H9 (cell line): ENCODE results near the gene GPR157. TPM values are rescaled to one million over a fixed set of nuclear protein-coding genes. Genes with fewer than 3 reads are reported as not detected.

Experiments used
- DNase-seq: peaks from one replicate; pipeline ENCODE4 v3.0.0-alpha.2; 2017
- H2AFZ ChIP-seq: one replicate; pipeline ENCODE4 v1.6.1; 2013; ENCODE audit warnings: mild to moderate bottlenecking, low read length, control low read depth, moderate library complexity
- H2AK5ac ChIP-seq: 2 replicates; pipeline ENCODE4 v1.6.1; 2013; ENCODE audit warnings: low read length, control low read depth, mixed read lengths; ENCODE audit not compliant: insufficient read length
- H2BK120ac ChIP-seq: one replicate; pipeline ENCODE4 v1.6.1; 2013; ENCODE audit warnings: low read depth, mild to moderate bottlenecking, low read length, control low read depth, inconsistent platforms; ENCODE audit not compliant: poor library complexity, severe bottlenecking
- H2BK12ac ChIP-seq: 2 replicates; pipeline ENCODE4 v1.6.1; 2013; ENCODE audit warnings: low read length, control low read depth, mixed read lengths, low read depth; ENCODE audit not compliant: insufficient read length
- H2BK15ac ChIP-seq: 2 replicates; pipeline ENCODE4 v1.6.1; 2013; ENCODE audit warnings: low read depth, low read length, control low read depth
- H2BK20ac ChIP-seq: one replicate; pipeline ENCODE4 v1.6.1; 2013; ENCODE audit warnings: low read depth, mild to moderate bottlenecking, low read length, control low read depth, inconsistent platforms; ENCODE audit not compliant: poor library complexity, severe bottlenecking
- H2BK5ac ChIP-seq: 2 replicates; pipeline ENCODE4 v1.6.1; 2013; ENCODE audit warnings: low read length, control low read depth, mixed read lengths; ENCODE audit not compliant: insufficient read length
- H3K14ac ChIP-seq: 2 replicates; pipeline ENCODE4 v1.6.1; 2013; ENCODE audit warnings: low read length, control low read depth; ENCODE audit not compliant: insufficient read depth
- H3K18ac ChIP-seq: 2 replicates; pipeline ENCODE4 v1.6.1; 2013; ENCODE audit warnings: low read depth, mild to moderate bottlenecking, mixed read lengths, low read length, control low read depth; ENCODE audit not compliant: insufficient read length
- H3K23ac ChIP-seq: 2 replicates; pipeline ENCODE4 v1.6.1; 2013; ENCODE audit warnings: low read length, control low read depth, mixed read lengths, low read depth; ENCODE audit not compliant: insufficient read length
- H3K23me2 ChIP-seq: 2 replicates; pipeline ENCODE4 v1.6.1; 2013; ENCODE audit warnings: low read depth, mild to moderate bottlenecking, mixed read lengths, low read length, control low read depth; ENCODE audit not compliant: insufficient read length, poor library complexity, severe bottlenecking
- H3K27ac ChIP-seq: 2 replicates; pipeline ENCODE4 v1.5.1; 2013; ENCODE audit warnings: low read length, control low read depth, mixed read lengths, low read depth; ENCODE audit not compliant: insufficient read length
- H3K27me3 ChIP-seq: 2 replicates; pipeline ENCODE4 v1.6.1; 2013; ENCODE audit warnings: low read length, control low read depth, inconsistent platforms; ENCODE audit not compliant: insufficient read depth
- H3K4ac ChIP-seq: 2 replicates; pipeline ENCODE4 v1.6.1; 2013; ENCODE audit warnings: low read depth, mild to moderate bottlenecking, control low read depth, inconsistent platforms, low read length, moderate library complexity
- H3K4me1 ChIP-seq: 2 replicates; pipeline ENCODE4 v1.6.1; 2013; ENCODE audit warnings: low read length, control low read depth, inconsistent platforms; ENCODE audit not compliant: insufficient read depth
- H3K4me2 ChIP-seq: 2 replicates; pipeline ENCODE4 v1.6.1; 2013; ENCODE audit warnings: low read length, control low read depth, mixed read lengths; ENCODE audit not compliant: insufficient read length, insufficient read depth
- H3K56ac ChIP-seq: 2 replicates; pipeline ENCODE4 v1.6.1; 2013; ENCODE audit warnings: low read depth, mild to moderate bottlenecking, mixed read lengths, low read length, control low read depth; ENCODE audit not compliant: insufficient read length
- H3K79me1 ChIP-seq: 2 replicates; pipeline ENCODE4 v1.6.1; 2013; ENCODE audit warnings: low read depth, mild to moderate bottlenecking, moderate library complexity, low read length, control low read depth, inconsistent platforms; ENCODE audit not compliant: insufficient read depth, poor library complexity, severe bottlenecking
- H3K79me2 ChIP-seq: 2 replicates; pipeline ENCODE4 v1.6.1; 2013; ENCODE audit warnings: low read length, control low read depth, inconsistent platforms; ENCODE audit not compliant: insufficient read depth
- H3K9ac ChIP-seq: 2 replicates; pipeline ENCODE4 v1.6.1; 2013; ENCODE audit warnings: low read length, control low read depth, mixed read lengths; ENCODE audit not compliant: insufficient read length; ENCODE audit errors: extremely low read depth
- H3K9me3 ChIP-seq: one replicate; pipeline ENCODE4 v1.6.1; 2013; ENCODE audit warnings: low read depth, low read length, inconsistent platforms; ENCODE audit not compliant: control insufficient read depth
- H3T11ph ChIP-seq: one replicate; pipeline ENCODE4 v1.6.1; 2013; ENCODE audit warnings: mild to moderate bottlenecking, low read length, control low read depth, inconsistent platforms
- H4K20me1 ChIP-seq: one replicate; pipeline ENCODE4 v1.6.1; 2013; ENCODE audit not compliant: control insufficient read depth, insufficient read length, insufficient read depth
- H4K5ac ChIP-seq: 2 replicates; pipeline ENCODE4 v1.6.1; 2013; ENCODE audit warnings: low read depth, mild to moderate bottlenecking, mixed read lengths, low read length, control low read depth; ENCODE audit not compliant: insufficient read length
- H4K8ac ChIP-seq: replicated peaks from 2 replicates; pipeline ENCODE4 v1.6.1; 2013; ENCODE audit warnings: low read length, control low read depth, mixed read lengths, low read depth; ENCODE audit not compliant: insufficient read length
- H4K91ac ChIP-seq: 2 replicates; pipeline ENCODE4 v1.6.1; 2013; ENCODE audit warnings: low read depth, mild to moderate bottlenecking, moderate library complexity, mixed read lengths, low read length, control low read depth; ENCODE audit not compliant: insufficient read length
- H3K27ac Mint-ChIP-seq, 3 experiments: 2 replicates in 2 of 3; 3 replicates in 1 of 3; pipeline ENCODE4 v1.8.0; 2020 to 2021; ENCODE audit warnings: mixed read lengths in 3 of 3, mild to moderate bottlenecking in 1 of 3, moderate library complexity in 1 of 3
- H3K27me3 Mint-ChIP-seq: 2 replicates; pipeline ENCODE4 v1.8.0; 2021; ENCODE audit warnings: low read depth, mild to moderate bottlenecking, moderate library complexity, mixed read lengths
- H3K36me3 Mint-ChIP-seq, 3 experiments: 2 replicates in 2 of 3; 3 replicates in 1 of 3; pipeline ENCODE4 v1.8.0; 2020 to 2021; ENCODE audit warnings: low read depth in 3 of 3, mixed read lengths in 3 of 3; ENCODE audit not compliant: insufficient read depth in 1 of 3
- H3K4me1 Mint-ChIP-seq, 2 experiments: 2 replicates each; pipeline ENCODE4 v1.8.0; 2020; ENCODE audit warnings: mixed read lengths in 2 of 2
- H3K4me3 Mint-ChIP-seq, 2 experiments: 2 replicates in 1 of 2; 3 replicates in 1 of 2; pipeline ENCODE4 v1.8.0; 2020 to 2021; ENCODE audit warnings: mild to moderate bottlenecking in 2 of 2, mixed read lengths in 2 of 2, moderate library complexity in 1 of 2
- H3K9me3 Mint-ChIP-seq, 2 experiments: 2 replicates in 1 of 2; 3 replicates in 1 of 2; pipeline ENCODE4 v1.8.0; 2020; ENCODE audit warnings: mild to moderate bottlenecking in 2 of 2, mixed read lengths in 2 of 2, moderate library complexity in 1 of 2
- CTCF ChIP-seq: fragments of 200-600 bp; sonication (generic); conservative IDR thresholded peaks from 3 replicates; pipeline ENCODE4 v1.8.0; 2021; ENCODE audit warnings: antibody characterized with exemption, mild to moderate bottlenecking
- WGBS: extraction: QIAGEN DNeasy Blood & Tissue Kit; methylation state at CpG from one replicate; pipeline ENCODE4 v1.1.7; 2013; ENCODE audit warnings: missing lambda C conversion rate, low lambda C conversion rate, mixed read lengths; ENCODE audit not compliant: insufficient read length; ENCODE audit errors: extremely low coverage; 5-methylcytosine and 5-hydroxymethylcytosine counted together
- total RNA-seq: library from RNA; stranded (reverse); gene quantifications from 2 replicates; pipeline ENCODE4 v1.2.1, GENCODE V29; 2021

The GPR157 gene
- total RNA-seq, 1 experiment from 2014 or later = 3.8 TPM

- Histone ChIP-seq H3K9me3 (no peaks in the 10 kb centered on the region), H3K18ac (no peak overlapping the region), H4K20me1 (no peaks in the 10 kb centered on the region), H2BK120ac (no peak overlapping the region), H3K79me2 (no peaks in the 10 kb centered on the region), H2AFZ (no peak overlapping the region), H3T11ph (no peak overlapping the region), H4K91ac (no peak overlapping the region), H2BK5ac (no peak overlapping the region), H4K8ac (no peak overlapping the region), H3K23me2 (no peaks in the 10 kb centered on the region), H2BK20ac (no peak overlapping the region), H3K23ac (no peak overlapping the region), H4K5ac (no peak overlapping the region), H3K9ac (no peak overlapping the region), H3K27ac (no peak overlapping the region), H2BK12ac (no peak overlapping the region), H3K4me2 (no peak overlapping the region), H2AK5ac (no peak overlapping the region), H3K4me1 (no peaks in the 10 kb centered on the region), H3K27me3 (no peaks in the 10 kb centered on the region), H3K4ac (no peak overlapping the region), H3K79me1 (no peaks in the 10 kb centered on the region), H2BK15ac (no peak overlapping the region), H3K56ac (no peak overlapping the region), H3K14ac (no peak overlapping the region)
- H3K9me3 Mint-ChIP-seq = 0 out of 5 replicates have a peak, but pooled peaks cover 0 to under 1% of the 10 kb centered on the region in 2 experiments
- H3K36me3 Mint-ChIP-seq = no peaks in the 10 kb centered on the region; a peak in 1 of 7 replicates
- WGBS = no CpG with 5 or more reads among the region's 9 CpGs
- H3K27ac Mint-ChIP-seq = no peak overlapping the region
- peaks cover 0 to 11% of the 10 kb centered on the region in 2 experiments; a peak in 2 of 4 replicates for H3K4me1 Mint-ChIP-seq
- no peak for TF ChIP-seq CTCF
- no peaks in the 10 kb centered on the region for H3K27me3 Mint-ChIP-seq
- no peak overlapping the region for H3K4me3 Mint-ChIP-seq
- no peak for DNase-seq
Measured at GRCh38 chr1:9111957-9112356, 16.9 kb downstream of the GPR157 start.
